Measurements from ENCODE around the gene TRAPPC13. TPM values are rescaled to one million over a fixed set of nuclear protein-coding genes. Genes with fewer than 3 reads are reported as not detected.

TRAPPC13 gene
- total RNA-seq, 4 donors from 2014 or later: 26.7 to 34.2 (median 30.3) TPM

GRCh38 chr5:65696892-65697291 lies 72.1 kb downstream of the TRAPPC13 start:
- no peak for DNase-seq
- no peaks in the 10 kb centered on the region for H3K27me3 ChIP-seq
- H3K4me1 ChIP-seq: no peaks in the 10 kb centered on the region
- no peak overlapping the region for H3K27ac ChIP-seq
- intact Hi-C loops (cut with DNase I): no loop called here
- H3K36me3 ChIP-seq: no peaks in the 10 kb centered on the region
- H3K4me3 ChIP-seq (replicated peaks in 1 of 3): no peak overlapping the region
- TF ChIP-seq CTCF (IDR thresholded peaks at IDR 0.05) (no peak), POLR2A (IDR thresholded peaks at IDR 0.05) (no peak)
- H3K9me3 ChIP-seq: no peaks in the 10 kb centered on the region

- Histone ChIP-seq H3K9me3 (no peaks in the 10 kb centered on the region), H3K36me3 (no peaks in the 10 kb centered on the region), H3K27ac (no peak overlapping the region), H3K27me3 (no peaks in the 10 kb centered on the region), H3K4me3 (replicated peaks in 1 of 3) (no peak overlapping the region), H3K4me1 (no peaks in the 10 kb centered on the region)
- TF ChIP-seq CTCF (IDR thresholded peaks at IDR 0.05) (no peak), POLR2A (IDR thresholded peaks at IDR 0.05) (no peak)
- DNase-seq: no peak
- WGBS, 2 donors: 94 to 96% methylated on average over 4 of the region's 4 CpGs
- intact Hi-C loops (cut with DNase I): no loop called here
Measured at GRCh38 chr5:65699338-65699737, 74.5 kb downstream of the TRAPPC13 start.

GRCh38 chr5:65702036-65702435 lies 77.2 kb downstream of the TRAPPC13 start:
- no peaks in the 10 kb centered on the region for H3K27me3 ChIP-seq
- no peaks in the 10 kb centered on the region for H3K36me3 ChIP-seq
- DNase-seq: no peak
- WGBS, 2 donors: 94 to 96% methylated on average over 3 of the region's 3 CpGs
- H3K9me3 ChIP-seq: no peaks in the 10 kb centered on the region
- H3K4me3 ChIP-seq (replicated peaks in 1 of 3): no peak overlapping the region
- intact Hi-C loops (cut with DNase I): no loop called here
- no peak overlapping the region for H3K27ac ChIP-seq
- H3K4me1 ChIP-seq: no peaks in the 10 kb centered on the region
- TF ChIP-seq CTCF (IDR thresholded peaks at IDR 0.05): no peak
- TF ChIP-seq POLR2A (IDR thresholded peaks at IDR 0.05): no peak

GRCh38 chr5:65704621-65705239 lies 79.9 kb downstream of the TRAPPC13 start:
- TF ChIP-seq CTCF (IDR thresholded peaks at IDR 0.05): no peak
- no peak for TF ChIP-seq POLR2A (IDR thresholded peaks at IDR 0.05)
- no peak overlapping the region for H3K4me3 ChIP-seq (replicated peaks in 1 of 3)
- no peaks in the 10 kb centered on the region for H3K4me1 ChIP-seq
- H3K27me3 ChIP-seq: no peaks in the 10 kb centered on the region
- no peaks in the 10 kb centered on the region for H3K9me3 ChIP-seq
- DNase-seq: no peak
- H3K36me3 ChIP-seq: no peaks in the 10 kb centered on the region
- intact Hi-C loops (cut with DNase I): no loop called here
- no peak overlapping the region for H3K27ac ChIP-seq
- WGBS, 2 donors: 82 to 91% methylated on average over 2 of the region's 2 CpGs

GRCh38 chr5:65707663-65708062 lies 82.8 kb downstream of the TRAPPC13 start:
- TF ChIP-seq POLR2A (IDR thresholded peaks at IDR 0.05) (no peak), CTCF (IDR thresholded peaks at IDR 0.05) (no peak)
- intact Hi-C loops (cut with DNase I): no loop called here
- H3K36me3 ChIP-seq: no peaks in the 10 kb centered on the region
- H3K9me3 ChIP-seq: no peaks in the 10 kb centered on the region
- no peak for DNase-seq
- 96 to 97% methylated on average over 4 of the region's 4 CpGs for WGBS, 2 donors
- H3K27me3 ChIP-seq: no peaks in the 10 kb centered on the region
- no peak overlapping the region for H3K4me3 ChIP-seq (replicated peaks in 1 of 3)
- no peaks in the 10 kb centered on the region for H3K4me1 ChIP-seq
- no peak overlapping the region for H3K27ac ChIP-seq
